GM12875 (cell line): ENCODE data around the gene OAS3.

Experiments used
- H3K4me3 ChIP-seq: one replicate; pipeline ENCODE4 v1.5.1; 2011; ENCODE audit warnings: low read depth, low read length, control low read depth
- TF ChIP-seq, protein P1 (sequence below): IDR thresholded peaks from 2 replicates; pipeline ENCODE4 v1.5.1; 2011; ENCODE audit warnings: low read depth, mild to moderate bottlenecking, control low read depth, inconsistent platforms, low read length, moderate library complexity, borderline replicate concordance; ENCODE audit not compliant: insufficient read depth

Gene OAS3

DNA sequence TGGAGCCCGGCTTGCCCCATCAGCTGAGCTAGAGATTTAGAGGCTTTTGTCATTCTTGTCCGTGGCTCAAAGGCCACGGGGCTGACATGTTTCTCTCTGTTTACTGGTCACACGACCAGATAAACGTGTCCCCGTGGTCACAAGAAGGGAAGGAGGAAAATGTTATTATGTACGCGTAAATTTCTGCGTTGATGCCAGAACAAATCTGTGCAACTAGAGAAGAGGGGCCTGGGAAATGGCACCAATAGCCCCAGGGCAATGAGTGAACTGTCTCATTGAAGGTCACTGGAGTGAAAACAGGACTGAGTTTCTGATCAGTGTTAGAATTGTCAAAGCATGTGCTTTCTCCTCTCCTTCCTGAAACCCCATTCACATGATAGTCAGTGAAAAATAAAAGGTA, 65.4 kb downstream of the OAS3 start:
- TF ChIP-seq, protein P1, sequence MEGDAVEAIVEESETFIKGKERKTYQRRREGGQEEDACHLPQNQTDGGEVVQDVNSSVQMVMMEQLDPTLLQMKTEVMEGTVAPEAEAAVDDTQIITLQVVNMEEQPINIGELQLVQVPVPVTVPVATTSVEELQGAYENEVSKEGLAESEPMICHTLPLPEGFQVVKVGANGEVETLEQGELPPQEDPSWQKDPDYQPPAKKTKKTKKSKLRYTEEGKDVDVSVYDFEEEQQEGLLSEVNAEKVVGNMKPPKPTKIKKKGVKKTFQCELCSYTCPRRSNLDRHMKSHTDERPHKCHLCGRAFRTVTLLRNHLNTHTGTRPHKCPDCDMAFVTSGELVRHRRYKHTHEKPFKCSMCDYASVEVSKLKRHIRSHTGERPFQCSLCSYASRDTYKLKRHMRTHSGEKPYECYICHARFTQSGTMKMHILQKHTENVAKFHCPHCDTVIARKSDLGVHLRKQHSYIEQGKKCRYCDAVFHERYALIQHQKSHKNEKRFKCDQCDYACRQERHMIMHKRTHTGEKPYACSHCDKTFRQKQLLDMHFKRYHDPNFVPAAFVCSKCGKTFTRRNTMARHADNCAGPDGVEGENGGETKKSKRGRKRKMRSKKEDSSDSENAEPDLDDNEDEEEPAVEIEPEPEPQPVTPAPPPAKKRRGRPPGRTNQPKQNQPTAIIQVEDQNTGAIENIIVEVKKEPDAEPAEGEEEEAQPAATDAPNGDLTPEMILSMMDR, result no peak

DNA sequence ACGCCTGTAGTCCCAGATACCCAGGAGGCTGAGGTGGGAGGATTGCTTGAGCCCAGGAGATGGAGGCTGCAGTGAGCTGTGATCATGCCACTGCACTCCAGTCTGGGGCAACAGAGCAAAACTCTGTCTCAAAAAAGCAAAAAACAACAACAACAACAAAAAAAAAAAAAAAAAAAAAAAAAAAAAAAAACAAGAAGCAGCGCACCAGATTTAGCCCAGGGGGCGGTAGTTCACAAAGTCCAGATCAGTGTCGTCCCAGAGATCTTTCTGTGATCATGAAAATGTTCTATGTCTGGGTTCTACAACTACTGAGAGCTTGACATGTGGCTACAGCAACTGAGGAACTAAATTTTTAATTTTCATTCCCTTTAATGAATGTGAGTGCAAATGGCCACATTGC, 67.5 kb downstream of the OAS3 start:
- TF ChIP-seq, protein P1, result peak; percentile 14; the same call in 1 of the 2 replicates
- no peak overlapping the region for H3K4me3 ChIP-seq

More for the DNA sequence above, 65.4 kb downstream of the OAS3 start:
- H3K4me3 ChIP-seq, result no peak overlapping the region

- TF ChIP-seq, protein P1, result no peak
- no peak overlapping the region for H3K4me3 ChIP-seq
Measured at GRCh38 chr12:113006206-113006605, 67.9 kb downstream of the OAS3 start.

DNA sequence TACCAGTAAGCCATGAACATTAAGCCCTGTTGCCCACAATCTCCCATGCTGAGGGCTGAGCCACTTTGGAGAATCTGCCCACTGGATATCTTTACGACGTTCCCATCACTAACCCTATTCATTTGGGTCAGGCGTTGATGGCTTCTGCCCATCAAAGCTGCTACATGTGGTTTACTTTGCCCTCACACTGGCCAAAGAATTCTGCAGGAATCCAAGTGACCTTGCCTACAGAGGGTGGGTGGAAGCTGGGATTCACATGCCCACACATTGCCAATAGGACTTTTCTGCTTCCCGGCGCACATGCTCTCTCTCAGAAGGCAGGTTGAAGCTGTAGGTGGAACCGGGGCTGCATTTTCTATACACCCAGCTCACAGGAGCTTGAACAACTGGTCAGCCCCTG, 68.4 kb downstream of the OAS3 start:
- TF ChIP-seq, protein P1, result no peak
- no peak overlapping the region for H3K4me3 ChIP-seq

DNA sequence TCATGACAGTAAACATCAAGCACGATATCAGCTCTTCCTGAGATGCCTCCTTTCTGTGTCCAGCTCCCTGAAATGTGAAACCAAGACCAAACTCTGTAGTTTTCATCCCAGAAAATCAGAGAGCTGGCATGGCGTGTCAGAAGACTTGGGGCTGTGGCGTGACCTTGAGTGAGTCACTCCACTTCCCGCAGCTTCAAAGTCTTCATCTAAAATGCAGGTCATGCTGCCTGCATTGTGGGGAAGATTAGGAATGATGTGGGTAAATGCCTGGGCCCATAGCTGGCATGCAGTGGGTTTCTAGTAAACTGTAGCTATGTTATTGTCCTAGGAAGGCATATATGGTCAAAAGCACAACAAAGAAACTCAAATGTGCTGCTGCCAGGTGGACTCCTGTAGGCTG, 68.9 kb downstream of the OAS3 start:
- no peak overlapping the region for H3K4me3 ChIP-seq
- TF ChIP-seq, protein P1, result no peak

GRCh38 chr12:113010701-113011100, 72.4 kb downstream of the OAS3 start:
- TF ChIP-seq, protein P1, result no peak
- H3K4me3 ChIP-seq, result no peak overlapping the region

GRCh38 chr12:113014565-113014964, 76.3 kb downstream of the OAS3 start:
- no peak overlapping the region for H3K4me3 ChIP-seq
- TF ChIP-seq, protein P1, result no peak
